Measurements from ENCODE around the gene TTLL10. TPM values are rescaled to one million over a fixed set of nuclear protein-coding genes. Genes with fewer than 3 reads are reported as not detected.
A peak's percentile ranks its signal among the peaks of the same experiment; 100 is the strongest.

Gene TTLL10
- total and polyA plus RNA-seq, 2 experiments from 2014 or later = not detected

- Histone ChIP-seq H3F3A (ENCODE audit: insufficient read depth) (no peaks in the 10 kb centered on the region), H3K4me2 (ENCODE audit: unreplicated experiment) (no peak overlapping the region), H3K27me3 (replicated peaks; ENCODE audit: insufficient read depth) (no peaks in the 10 kb centered on the region), H3K79me2 (ENCODE audit: insufficient read depth) (no peaks in the 10 kb centered on the region), H3K4me1 (ENCODE audit: insufficient read depth) (no peaks in the 10 kb centered on the region), H2AFZ (no peak overlapping the region), H3K27ac (no peak overlapping the region), H3K9ac (no peak overlapping the region), H3K9me2 (ENCODE audit: insufficient read depth) (no peaks in the 10 kb centered on the region), H4K20me1 (ENCODE audit: insufficient read depth) (no peaks in the 10 kb centered on the region), H3K9me3 (ENCODE audit: low read depth) (no peaks in the 10 kb centered on the region), H3K36me3 (ENCODE audit: low read depth) (no peaks in the 10 kb centered on the region), H3K4me3 (peak overlapping the region; percentile 40; the same call in 1 of the 2 replicates)
- 28 to 34% methylated on average over 26 to 28 of the region's 31 CpGs for WGBS, 2 experiments (ENCODE audit: low coverage in 1 of 2, low lambda C conversion rate in 2 of 2, missing lambda C conversion rate in 2 of 2)
- TF ChIP-seq EZH2phosphoT487 (IDR thresholded peaks at IDR 0.05; ENCODE audit: insufficient read depth, low read depth) (no peak), EZH2 (IDR thresholded peaks at IDR 0.05; ENCODE audit: insufficient read depth, poor library complexity, severe bottlenecking) (no peak)
- no peak for DNase-seq
- in situ Hi-C loops (cut with MboI) = no loop called here
Observed at GRCh38 chr1:1205769-1206375, 32.2 kb downstream of the TTLL10 start.

GRCh38 chr1:1206376-1206965 lies 32.8 kb downstream of the TTLL10 start, which contains the start of gene TNFRSF18:
Gene TNFRSF18 (minus strand): TSS chr1:1206592. CDS start chr1:1206571, 21 bp downstream.
- no peaks in the 10 kb centered on the region for H3K9me3 ChIP-seq (ENCODE audit: low read depth)
- DNase-seq = peak; percentile 42
- peak within 1 kb of the TSS; percentile 40; the same call in 1 of the 2 replicates for H3K4me3 ChIP-seq
- H3K36me3 ChIP-seq (ENCODE audit: low read depth) = no peaks in the 10 kb centered on the region
- no peaks in the 10 kb centered on the region for H3K9me2 ChIP-seq (ENCODE audit: insufficient read depth)
- no peak within 1 kb of the TSS for H3K4me2 ChIP-seq (ENCODE audit: unreplicated experiment)
- H3K79me2 ChIP-seq (ENCODE audit: insufficient read depth) = no peaks in the 10 kb centered on the region
- no peaks in the 10 kb centered on the region for H3F3A ChIP-seq (ENCODE audit: insufficient read depth)
- in situ Hi-C loops (cut with MboI) = no loop called here
- H3K27me3 ChIP-seq (replicated peaks; ENCODE audit: insufficient read depth) = no peaks in the 10 kb centered on the region
- H3K4me1 ChIP-seq (ENCODE audit: insufficient read depth) = no peaks in the 10 kb centered on the region
- H3K9ac ChIP-seq = no peak within 1 kb of the TSS
- WGBS, 2 experiments (ENCODE audit: low coverage in 1 of 2, low lambda C conversion rate in 2 of 2, missing lambda C conversion rate in 2 of 2) = 5 to 7% methylated on average over 46 to 48 of the region's 49 CpGs
- TF ChIP-seq EZH2 (IDR thresholded peaks at IDR 0.05; ENCODE audit: insufficient read depth, poor library complexity, severe bottlenecking) = no peak
- H4K20me1 ChIP-seq (ENCODE audit: insufficient read depth) = no peaks in the 10 kb centered on the region
- H2AFZ ChIP-seq = no peak within 1 kb of the TSS
- H3K27ac ChIP-seq = no peak within 1 kb of the TSS

DNA sequence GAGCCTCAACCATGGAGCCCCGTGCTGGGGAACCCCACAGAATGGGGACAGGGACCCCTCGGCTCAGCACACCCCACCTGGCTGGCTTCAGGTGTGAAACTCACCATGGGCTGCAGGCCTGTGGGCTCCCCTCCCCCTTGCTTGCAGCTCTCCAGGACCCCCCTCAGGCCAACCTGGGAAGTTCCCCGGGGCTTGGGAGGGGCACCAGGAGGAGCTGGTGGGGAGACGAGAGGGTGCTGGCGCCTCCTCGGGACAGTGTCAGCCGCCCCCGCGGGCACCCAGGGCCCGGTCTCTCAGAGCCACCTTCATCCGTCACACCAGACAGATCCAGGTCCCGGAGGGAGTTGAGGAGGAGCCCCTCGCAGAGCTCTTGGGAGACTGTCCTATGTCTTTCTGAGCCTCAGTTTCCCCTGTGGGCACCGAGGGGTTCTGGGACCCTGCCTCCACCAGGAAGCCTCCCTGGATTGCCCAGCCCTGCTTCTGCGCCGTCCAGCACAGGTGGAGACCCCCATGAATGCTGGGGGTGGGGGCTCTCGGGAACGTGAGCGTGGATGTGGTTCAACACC lies 33.4 kb downstream of the TTLL10 start:
- no peaks in the 10 kb centered on the region for H4K20me1 ChIP-seq (ENCODE audit: insufficient read depth)
- no peaks in the 10 kb centered on the region for H3K9me2 ChIP-seq (ENCODE audit: insufficient read depth)
- H3K36me3 ChIP-seq (ENCODE audit: low read depth) = no peaks in the 10 kb centered on the region
- H3K27ac ChIP-seq = no peak overlapping the region
- no peaks in the 10 kb centered on the region for H3K79me2 ChIP-seq (ENCODE audit: insufficient read depth)
- in situ Hi-C loops (cut with MboI) = no loop called here
- no peak overlapping the region for H3K4me2 ChIP-seq (ENCODE audit: unreplicated experiment)
- H3F3A ChIP-seq (ENCODE audit: insufficient read depth) = no peaks in the 10 kb centered on the region
- H3K9me3 ChIP-seq (ENCODE audit: low read depth) = no peaks in the 10 kb centered on the region
- H3K4me3 ChIP-seq = no peak overlapping the region
- no peaks in the 10 kb centered on the region for H3K4me1 ChIP-seq (ENCODE audit: insufficient read depth)
- no peak overlapping the region for H3K9ac ChIP-seq
- no peak for DNase-seq
- no peaks in the 10 kb centered on the region for H3K27me3 ChIP-seq (replicated peaks; ENCODE audit: insufficient read depth)
- H2AFZ ChIP-seq = no peak overlapping the region
- 42 to 55% methylated on average over 12 to 19 of the region's 19 CpGs for WGBS, 2 experiments (ENCODE audit: low coverage in 1 of 2, low lambda C conversion rate in 2 of 2, missing lambda C conversion rate in 2 of 2)
- no peak for TF ChIP-seq EZH2 (IDR thresholded peaks at IDR 0.05; ENCODE audit: insufficient read depth, poor library complexity, severe bottlenecking)

- WGBS, 2 experiments (ENCODE audit: low coverage in 1 of 2, low lambda C conversion rate in 2 of 2, missing lambda C conversion rate in 2 of 2) = 48 to 54% methylated on average over 11 of the region's 11 CpGs
- DNase-seq = no peak
- in situ Hi-C loops (cut with MboI) = no loop called here
- H3K9me3 ChIP-seq (ENCODE audit: low read depth) = no peaks in the 10 kb centered on the region
- no peak overlapping the region for H3K9ac ChIP-seq
- no peaks in the 10 kb centered on the region for H3K79me2 ChIP-seq (ENCODE audit: insufficient read depth)
- H3K4me2 ChIP-seq (ENCODE audit: unreplicated experiment) = no peak overlapping the region
- H4K20me1 ChIP-seq (ENCODE audit: insufficient read depth) = no peaks in the 10 kb centered on the region
- H3K4me3 ChIP-seq = no peak overlapping the region
- H3K4me1 ChIP-seq (ENCODE audit: insufficient read depth) = no peaks in the 10 kb centered on the region
- no peaks in the 10 kb centered on the region for H3K9me2 ChIP-seq (ENCODE audit: insufficient read depth)
- no peak overlapping the region for H3K27ac ChIP-seq
- no peaks in the 10 kb centered on the region for H3K27me3 ChIP-seq (replicated peaks; ENCODE audit: insufficient read depth)
- no peaks in the 10 kb centered on the region for H3K36me3 ChIP-seq (ENCODE audit: low read depth)
- no peaks in the 10 kb centered on the region for H3F3A ChIP-seq (ENCODE audit: insufficient read depth)
- no peak overlapping the region for H2AFZ ChIP-seq
- no peak for TF ChIP-seq EZH2phosphoT487 (IDR thresholded peaks at IDR 0.05; ENCODE audit: insufficient read depth, low read depth)
- TF ChIP-seq EZH2 (IDR thresholded peaks at IDR 0.05; ENCODE audit: insufficient read depth, poor library complexity, severe bottlenecking) = no peak
Observed at GRCh38 chr1:1207571-1207892, 33.9 kb downstream of the TTLL10 start.

All from GM23248 (cell line).